Measurements from ENCODE around the gene CBLL1.

CBLL1 gene

GRCh38 chr7:107744345-107744750, 406 bp downstream of the CBLL1 start:
- DNase-seq (ENCODE audit: low spot score): no peak

- DNase-seq (ENCODE audit: low spot score): no peak
Observed at GRCh38 chr7:107746006-107746405, 2.1 kb downstream of the CBLL1 start.

DNA sequence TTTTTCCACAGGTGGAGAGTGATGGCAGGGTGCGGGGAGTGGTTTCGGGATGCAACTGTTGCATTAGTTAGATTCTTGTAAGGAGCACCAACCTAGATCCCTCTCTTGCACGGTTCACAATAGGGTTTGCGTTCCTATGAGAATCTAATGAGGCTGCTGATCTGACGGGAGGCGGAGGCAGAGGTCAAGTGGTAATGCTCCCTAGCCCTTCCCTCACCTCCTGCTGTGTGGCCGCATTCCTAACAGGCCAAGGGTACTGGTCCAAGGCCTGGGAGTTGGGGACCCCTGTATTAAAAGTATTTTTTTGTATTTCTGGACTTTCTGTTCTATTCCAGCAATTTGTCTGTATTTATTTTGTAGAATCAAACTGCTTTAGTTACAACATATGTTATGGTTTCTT, 7.2 kb downstream of the CBLL1 start:
- no peak for DNase-seq (ENCODE audit: low spot score)

DNA sequence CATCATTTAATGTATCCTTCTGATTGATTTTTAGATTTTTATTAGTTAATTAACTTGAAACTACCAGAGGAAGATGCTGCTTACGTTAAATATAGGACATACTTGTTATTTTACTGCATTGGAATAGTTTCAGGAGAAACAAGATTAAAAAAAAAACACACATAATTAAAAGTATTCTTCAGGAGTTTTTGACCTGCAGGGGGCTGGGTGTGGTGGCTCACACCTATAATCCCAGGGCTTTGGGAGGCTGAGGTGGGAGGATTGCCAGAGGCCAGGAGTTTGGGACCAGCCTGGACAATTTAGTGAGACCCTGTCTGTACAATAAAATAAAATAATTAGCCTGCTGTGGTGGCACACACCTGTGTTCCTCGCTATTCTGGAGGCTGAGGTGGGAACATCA, 10.7 kb downstream of the CBLL1 start:
- peak; percentile 32 for DNase-seq (ENCODE audit: low spot score)

DNA sequence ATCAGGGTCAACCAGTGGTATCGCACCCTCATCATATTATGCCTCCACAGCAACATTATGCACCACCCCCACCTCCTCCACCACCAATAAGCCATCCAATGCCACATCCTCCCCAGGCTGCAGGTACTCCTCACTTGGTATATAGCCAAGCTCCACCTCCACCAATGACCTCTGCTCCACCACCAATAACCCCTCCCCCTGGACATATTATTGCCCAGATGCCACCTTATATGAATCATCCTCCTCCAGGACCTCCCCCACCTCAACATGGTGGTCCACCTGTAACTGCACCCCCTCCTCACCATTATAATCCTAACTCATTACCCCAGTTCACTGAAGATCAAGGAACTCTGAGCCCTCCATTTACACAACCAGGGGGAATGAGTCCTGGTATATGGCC, 14.7 kb downstream of the CBLL1 start:
- no peak for DNase-seq (ENCODE audit: low spot score)

GRCh38 chr7:107767391-107767790, 23.4 kb downstream of the CBLL1 start:
- no peak for DNase-seq (ENCODE audit: low spot score)

DNA sequence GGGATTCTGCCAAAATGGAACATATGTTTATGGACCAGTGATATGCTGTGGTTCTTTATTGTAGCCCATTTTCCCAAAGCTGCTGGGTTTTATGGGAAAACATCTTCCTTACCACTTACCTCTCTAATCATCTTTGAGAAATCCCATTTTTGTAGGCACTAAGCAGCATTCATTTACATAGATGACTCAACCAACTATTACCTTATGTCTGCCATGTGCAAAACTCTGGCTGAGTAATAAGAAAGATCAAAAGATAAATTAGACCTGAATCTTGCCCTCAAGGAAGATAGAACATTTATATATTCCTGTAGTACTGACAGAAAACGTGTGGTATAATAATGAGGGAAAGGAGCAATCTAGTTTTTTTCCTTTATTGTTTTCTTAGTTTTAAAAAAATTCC, 24.3 kb downstream of the CBLL1 start:
- DNase-seq (ENCODE audit: low spot score): no peak

- DNase-seq (ENCODE audit: low spot score): no peak
Observed at GRCh38 chr7:107773027-107773426, 29.1 kb downstream of the CBLL1 start.

GRCh38 chr7:107777702-107778101, 33.8 kb downstream of the CBLL1 start:
- DNase-seq (ENCODE audit: low spot score): no peak

DNA sequence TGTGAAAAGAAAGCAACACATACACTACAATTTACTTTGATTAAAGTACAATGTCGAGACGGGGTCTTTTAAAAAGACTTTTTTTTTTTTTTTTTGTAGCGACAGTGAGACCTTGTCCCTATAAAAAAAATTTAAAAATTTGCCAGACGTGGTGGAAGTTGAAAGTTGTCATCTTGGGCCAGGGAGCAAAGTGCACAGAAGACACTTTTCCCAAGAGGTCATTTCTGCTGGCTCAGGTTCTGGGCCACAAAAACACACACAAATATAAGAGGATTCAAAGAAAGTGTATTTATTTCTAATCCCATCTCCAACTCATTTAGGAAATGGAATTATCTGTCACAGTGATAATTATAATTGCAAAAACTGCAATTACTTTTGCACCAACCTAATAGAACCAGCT, 34.3 kb downstream of the CBLL1 start:
- DNase-seq (ENCODE audit: low spot score): no peak

- no peak for DNase-seq (ENCODE audit: low spot score)
Observed at GRCh38 chr7:107779647-107780099, 35.7 kb downstream of the CBLL1 start.

- no peak for DNase-seq (ENCODE audit: low spot score)
Observed at GRCh38 chr7:107782374-107782773, 38.4 kb downstream of the CBLL1 start.

DNA sequence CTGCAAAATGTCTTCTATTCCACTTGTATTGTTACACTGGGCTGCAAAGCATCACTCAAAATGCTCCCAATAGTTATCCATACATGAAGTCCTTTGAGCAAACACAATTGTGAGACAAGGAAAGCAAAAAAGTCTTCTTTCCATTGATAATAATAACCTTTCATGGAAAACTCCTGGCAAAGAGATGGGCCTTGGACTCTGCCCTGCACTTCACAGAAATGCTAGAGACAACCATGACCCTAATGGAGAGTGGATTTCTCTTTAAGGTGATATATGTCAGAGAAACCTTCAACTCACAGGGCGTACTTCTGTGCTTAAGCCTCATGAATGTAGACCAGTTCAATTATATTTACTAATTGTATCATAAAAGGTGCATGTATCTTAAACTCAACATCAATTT, 39.7 kb downstream of the CBLL1 start:
- DNase-seq (ENCODE audit: low spot score): no peak

DNA sequence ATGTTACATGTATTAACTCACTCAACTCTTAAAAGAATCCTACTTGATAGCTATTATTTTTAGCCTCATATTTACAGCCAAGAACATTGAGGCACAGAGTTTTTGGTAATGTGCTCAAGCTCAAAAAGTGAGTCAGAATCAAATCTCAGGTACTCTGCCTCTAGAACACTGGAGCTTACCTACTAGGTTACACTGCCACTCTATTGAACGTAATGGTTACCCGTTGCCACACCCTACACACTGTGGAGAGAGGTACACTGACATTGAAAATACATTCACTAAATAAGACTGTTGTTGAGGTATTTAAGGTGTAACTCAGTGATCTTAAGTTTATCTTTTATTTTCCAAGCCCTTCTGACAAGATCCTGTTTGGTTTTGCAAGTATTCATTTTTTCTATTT, 41.2 kb downstream of the CBLL1 start:
- DNase-seq (ENCODE audit: low spot score): no peak

- no peak for DNase-seq (ENCODE audit: low spot score)
Observed at GRCh38 chr7:107785926-107786325, 42.0 kb downstream of the CBLL1 start.

DNA sequence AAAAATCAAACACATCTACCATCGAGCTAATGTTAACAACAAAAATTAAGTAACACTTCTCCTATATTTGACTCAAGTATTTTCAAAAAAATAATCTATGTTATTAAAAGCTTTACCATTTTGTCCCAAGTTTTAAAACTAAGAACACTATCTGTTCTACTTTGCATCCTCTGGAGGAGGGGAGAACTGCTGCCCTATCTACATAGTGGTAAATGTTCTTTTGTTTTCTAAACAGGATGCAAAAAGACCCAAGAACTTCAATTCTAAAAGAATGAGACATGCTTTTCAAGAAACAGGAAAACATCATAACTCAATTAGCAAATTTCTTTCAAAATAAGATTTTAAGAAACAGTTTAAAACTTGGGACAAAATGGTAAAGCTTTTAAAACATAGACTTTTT, 44.3 kb downstream of the CBLL1 start:
- no peak for DNase-seq (ENCODE audit: low spot score)

GRCh38 chr7:107788662-107789061, 44.7 kb downstream of the CBLL1 start:
- DNase-seq (ENCODE audit: low spot score): no peak

- no peak for DNase-seq (ENCODE audit: low spot score)
Observed at GRCh38 chr7:107789647-107790046, 45.7 kb downstream of the CBLL1 start.

GRCh38 chr7:107792364-107792763, 48.4 kb downstream of the CBLL1 start:
- DNase-seq (ENCODE audit: low spot score): no peak

DNA sequence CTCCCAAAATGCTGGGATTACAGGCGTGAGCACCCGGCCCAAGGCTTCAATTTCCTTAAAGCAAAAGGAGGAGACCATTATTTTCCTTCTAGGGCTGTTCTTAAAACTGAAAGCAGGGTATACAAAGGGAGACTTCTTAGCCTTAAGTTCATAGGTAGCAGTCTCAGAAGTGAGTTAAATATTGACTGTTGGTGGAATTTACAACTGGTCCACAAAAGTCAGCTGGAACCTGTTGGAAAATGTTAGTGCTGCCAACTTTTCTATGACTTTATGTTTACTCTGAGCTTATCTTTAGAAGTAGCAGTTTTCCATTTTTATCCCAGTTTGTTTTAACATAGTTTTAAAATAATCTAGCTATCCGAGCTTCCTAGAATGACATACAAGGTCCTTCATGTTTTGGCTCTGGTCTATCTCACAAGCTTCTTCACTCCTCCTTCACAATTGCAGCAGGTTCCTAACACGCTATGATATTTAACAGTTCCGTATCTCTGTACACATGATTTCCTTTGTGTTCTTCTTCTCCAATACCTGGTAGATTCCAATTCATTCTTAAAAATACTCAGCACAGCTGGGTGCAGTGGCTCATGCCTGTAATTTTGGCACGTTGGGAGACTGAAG, 55.8 kb downstream of the CBLL1 start:
- DNase-seq (ENCODE audit: low spot score): no peak

GRCh38 chr7:107803009-107803610, 59.2 kb downstream of the CBLL1 start, which contains the start of gene SLC26A3:
Gene SLC26A3 (minus strand): TSS chr7:107803223. CDS start chr7:107794509, 8,714 bp downstream.
- no peak for DNase-seq (ENCODE audit: low spot score)

DNA sequence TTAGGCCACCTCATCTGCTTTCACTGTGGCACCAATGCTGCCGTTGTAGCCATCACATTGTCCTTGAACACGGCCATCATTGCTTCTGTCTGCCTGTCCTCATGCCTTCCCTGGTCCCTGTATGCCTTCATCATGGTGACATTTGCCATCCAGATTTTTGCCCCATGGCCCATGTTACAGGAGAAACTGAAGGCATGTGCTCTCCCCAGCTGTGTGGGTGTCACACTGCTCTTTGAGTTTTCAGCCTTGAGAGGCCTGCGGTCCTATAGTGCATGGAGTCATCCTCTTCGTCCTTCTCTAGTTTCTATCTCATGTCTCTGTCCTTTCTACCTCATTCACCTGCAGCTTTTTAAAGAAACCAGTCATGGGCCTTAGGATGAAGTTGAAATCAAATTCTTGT, 65.2 kb downstream of the CBLL1 start:
- no peak for DNase-seq (ENCODE audit: low spot score)

DNA sequence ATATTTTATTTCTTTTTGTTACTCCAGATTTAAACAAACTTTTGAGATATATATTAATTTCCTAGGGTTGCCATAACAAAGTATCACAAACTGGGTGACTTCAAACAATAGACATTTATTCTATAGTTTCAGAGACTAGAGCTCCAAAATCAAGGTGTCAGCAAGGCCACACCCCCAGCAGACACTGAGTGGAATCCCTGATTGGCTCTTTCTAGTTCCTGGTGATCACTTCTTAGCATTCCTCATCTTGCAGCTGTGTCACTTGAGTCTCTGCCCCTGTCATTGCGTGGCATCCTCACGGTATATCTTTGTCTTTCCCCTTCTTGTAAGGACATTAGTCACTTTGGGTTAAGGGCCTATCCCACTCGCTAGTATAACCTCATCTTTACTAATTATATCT, 66.7 kb downstream of the CBLL1 start:
- no peak for DNase-seq (ENCODE audit: low spot score)

All from hematopoietic multipotent progenitor cell treated with erythropoietin and hydrocortisone succinate and interleukin-3 and kit ligand, for 15 days (in vitro differentiated cells).